Renal cortex interstitium (tissue), 11 donors: ENCODE measurements around the gene RPN1. TPM values are rescaled to one million over a fixed set of nuclear protein-coding genes. Genes with fewer than 3 reads are reported as not detected.

Source experiments
- DNase-seq, 11 donors: peaks; one replicate each; pipeline ENCODE4 v3.0.0-alpha.2; 2013; ENCODE audit warnings: low read depth in 9 of 11, low spot score in 4 of 11; ENCODE audit errors: extremely low read depth in 1 of 11
- polyA plus RNA-seq, 3 donors: library from polyadenylated mRNA; unstranded; fragments of 120-200 nt; gene quantifications; one replicate each; pipeline ENCODE4 v1.2.1, GENCODE V29; 2013; ENCODE audit not compliant: insufficient read length in 3 of 3

The RPN1 gene
- polyA plus RNA-seq, 3 donors: 207 to 213 (median 213) TPM

DNA sequence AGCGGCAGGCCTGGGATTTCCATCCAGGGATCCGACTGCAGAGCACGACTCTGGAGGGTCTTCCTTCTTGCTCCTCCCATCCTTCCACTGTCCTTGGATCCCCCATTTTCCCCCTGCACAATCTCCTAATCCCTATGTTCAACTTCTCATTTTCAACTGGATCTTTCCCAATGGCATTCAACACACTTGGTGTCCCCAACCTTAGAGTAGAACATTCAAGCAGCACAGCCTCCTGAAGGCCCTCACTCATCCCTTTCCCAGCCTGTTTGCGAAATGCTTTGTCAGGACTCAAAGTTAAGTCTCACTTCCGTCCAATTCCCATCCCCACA is 32.3 kb downstream of the RPN1 start:
- no peak for DNase-seq

DNA sequence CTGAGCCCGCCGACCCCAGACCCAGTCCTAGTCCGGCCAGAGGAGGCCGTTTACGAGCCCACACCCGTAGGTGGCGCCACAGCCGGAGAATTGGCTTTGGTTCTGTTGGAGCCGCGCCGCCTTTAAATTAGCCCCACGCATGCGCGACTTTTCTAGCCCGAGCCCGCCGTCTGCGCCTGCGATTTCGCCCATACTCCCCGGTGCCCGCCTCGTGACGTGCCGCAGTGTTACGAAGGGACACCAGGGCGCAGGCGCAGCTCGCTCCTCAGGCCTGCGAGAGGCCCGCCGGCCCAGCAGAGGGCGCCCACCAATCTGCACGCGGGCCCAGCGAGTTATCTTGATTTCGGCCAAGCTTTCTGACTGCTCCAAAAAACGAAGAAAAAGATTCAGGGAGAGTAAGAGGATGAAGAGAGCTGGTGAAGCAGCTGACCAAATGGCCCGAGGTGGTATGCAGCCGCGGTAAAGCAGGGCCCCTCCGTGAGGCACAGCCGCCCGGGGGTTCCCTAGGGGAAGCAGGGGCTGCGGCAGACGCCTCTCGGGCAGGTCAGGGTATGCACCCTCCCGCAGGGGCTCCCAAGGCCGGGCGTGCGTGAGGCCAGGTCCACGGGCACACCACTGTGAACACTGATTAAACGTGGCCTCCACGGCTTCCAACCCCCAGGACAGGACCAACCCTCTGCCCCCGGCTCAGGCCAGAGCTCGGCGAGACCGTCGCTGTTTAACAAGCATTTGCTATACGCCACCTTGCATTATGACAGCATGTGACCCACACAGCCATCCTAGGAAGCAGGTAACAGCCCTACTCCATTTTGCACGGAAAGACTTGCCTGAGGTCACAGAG is 32.8 kb downstream of the RPN1 start:
- DNase-seq: peak; percentile 92 to 97 (median 95)

DNA sequence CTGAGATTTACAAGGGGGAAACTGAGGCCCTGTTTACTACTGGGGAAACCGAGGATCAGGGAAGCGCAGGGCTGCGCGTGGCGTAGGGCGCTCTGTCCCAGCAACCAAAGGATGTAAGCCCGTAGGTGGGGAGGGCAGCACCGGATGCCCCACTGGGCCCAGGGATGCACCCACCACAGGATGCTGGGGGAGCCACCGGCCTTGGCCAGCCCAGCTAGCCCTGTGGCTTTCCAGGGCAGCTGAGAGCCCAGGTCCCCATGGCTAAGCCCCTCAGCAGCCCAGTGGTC is 33.4 kb downstream of the RPN1 start:
- no peak for DNase-seq

DNA sequence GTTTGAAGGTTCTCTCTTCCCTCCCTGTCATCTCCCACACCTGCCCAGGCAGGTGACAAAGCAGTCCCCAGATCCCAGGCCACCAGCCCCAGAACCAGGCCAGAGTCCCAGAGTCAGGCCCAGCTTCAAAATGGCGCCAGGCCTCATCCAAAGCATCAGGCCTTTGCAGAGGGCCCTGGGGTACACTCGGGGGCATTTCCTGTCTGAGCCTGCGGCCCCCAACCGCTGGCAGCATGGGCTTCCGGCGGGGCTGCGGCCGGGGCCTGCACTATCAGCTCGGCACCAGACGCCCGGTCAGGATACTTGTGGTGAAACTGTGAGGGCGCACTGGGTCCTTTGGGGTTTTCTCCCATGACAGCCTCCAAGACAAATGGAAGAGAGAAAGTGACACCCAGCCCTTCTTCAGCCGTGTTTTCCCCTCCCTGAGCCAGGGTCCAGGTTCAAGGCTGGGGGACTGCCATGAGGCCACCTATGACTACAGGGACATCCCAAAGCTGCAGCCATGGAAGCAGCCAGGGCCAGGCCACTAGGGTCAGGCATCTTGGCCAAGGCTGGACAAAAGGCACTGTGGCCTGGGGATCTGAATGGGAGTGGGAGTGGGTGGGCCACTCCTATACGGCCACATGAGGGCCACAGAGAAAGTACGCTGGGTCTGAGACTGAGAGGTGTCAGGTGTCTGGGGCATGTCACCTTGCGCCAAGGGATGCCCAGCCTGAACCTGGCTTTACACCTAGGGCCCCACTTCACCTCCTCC is 33.9 kb downstream of the RPN1 start:
- DNase-seq: no peak

DNA sequence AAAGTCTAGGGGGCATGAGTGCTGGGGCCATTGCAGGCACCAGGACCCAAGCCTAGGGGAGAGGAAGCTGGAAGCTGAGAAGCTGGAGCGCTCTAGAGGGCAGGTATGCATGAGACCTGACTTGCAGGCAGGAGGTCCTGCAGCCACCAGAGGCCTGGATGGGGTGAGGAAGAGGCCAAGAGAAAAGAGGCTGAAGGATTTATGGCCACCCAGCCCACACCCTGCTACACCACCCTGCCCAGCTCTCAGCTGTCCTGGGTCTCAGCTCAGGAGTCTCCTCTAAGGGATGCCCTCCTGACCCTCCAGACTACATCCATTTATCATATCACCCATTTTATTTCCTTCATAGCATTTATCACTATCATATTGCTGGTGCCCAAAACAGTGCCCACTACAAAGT is 36.5 kb downstream of the RPN1 start:
- DNase-seq: no peak

DNA sequence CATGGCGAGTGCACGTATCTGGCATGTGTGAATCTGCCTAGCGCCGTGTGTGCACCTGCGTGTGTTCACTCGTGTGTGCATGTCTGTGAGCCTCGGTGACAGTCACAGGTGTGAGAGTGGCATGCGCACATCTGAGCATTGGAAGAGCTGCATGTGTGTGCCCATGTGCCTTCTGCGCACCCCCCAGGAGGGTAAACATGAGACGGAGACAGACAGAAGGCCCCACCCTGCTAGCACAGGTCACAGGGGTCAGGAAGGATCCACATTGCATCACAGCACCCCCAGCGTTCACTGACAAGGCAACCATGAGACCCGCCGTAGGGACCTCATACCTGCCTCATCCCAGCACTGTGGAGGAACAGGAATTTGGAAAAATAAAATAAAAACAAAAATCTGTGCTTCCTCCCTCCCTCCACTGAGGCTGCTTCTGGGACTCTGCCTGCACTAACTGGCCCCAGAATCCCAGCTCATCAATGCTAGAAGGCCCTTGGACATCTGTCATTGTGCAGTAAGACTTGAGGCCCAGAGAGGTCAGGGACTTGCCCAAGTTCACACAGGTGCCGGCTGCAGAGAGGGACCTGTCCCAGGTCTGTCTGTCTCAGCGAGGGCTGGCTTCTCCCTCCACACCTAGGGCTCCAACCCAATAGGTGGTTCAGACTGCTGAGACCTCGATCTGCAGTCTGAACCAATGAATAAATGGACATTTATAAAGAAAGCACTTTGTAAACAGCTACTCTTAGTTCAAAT is 37.4 kb downstream of the RPN1 start:
- no peak for DNase-seq

DNA sequence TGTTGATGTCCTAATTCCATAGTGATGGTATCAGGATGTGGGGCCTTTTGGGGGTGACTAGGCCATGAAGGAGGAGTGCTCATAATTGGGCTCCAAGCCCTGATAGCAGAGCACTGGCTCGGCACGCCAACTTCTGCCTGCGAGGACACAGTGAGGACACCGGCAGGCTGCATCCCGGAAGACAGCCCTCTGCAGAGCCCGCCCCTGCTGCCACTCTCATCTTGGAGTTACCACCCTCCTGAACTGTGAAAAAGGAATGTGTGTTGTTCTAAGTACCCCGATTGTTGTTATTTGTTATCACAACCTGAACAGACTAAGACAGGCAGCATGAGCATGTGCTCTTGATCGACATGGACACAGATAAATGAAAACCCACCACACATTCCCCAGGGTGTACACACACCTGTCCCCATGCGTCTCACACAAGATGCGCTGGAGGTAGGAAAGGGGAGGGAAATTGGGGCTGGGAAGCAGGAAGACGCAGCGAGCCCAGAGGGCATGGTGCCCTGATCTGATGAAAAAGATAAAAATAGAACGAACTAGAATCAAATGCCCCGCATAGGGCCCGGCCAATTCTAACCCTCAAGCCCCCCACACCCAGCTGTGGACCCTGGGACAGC is 40.1 kb downstream of the RPN1 start:
- DNase-seq: no peak

DNA sequence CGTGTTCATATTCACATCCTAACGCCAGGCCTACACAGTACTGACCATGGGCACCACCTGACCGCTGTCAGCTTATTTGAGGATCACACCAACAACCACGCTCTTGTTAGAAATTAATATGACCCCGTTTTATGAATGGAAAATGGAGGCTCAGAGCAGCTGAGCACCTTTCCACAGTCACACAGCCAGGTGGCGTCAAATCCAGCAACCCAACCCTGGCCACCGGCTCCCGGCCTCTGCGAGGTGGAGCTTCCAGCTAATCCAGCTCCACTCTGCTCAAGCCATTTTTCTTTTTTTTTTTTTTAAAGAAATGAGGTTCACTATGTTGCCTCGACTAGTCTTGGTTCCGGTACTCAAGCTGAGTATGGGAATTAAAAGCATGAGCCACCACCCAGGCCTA is 41.3 kb downstream of the RPN1 start:
- DNase-seq: no peak

DNA sequence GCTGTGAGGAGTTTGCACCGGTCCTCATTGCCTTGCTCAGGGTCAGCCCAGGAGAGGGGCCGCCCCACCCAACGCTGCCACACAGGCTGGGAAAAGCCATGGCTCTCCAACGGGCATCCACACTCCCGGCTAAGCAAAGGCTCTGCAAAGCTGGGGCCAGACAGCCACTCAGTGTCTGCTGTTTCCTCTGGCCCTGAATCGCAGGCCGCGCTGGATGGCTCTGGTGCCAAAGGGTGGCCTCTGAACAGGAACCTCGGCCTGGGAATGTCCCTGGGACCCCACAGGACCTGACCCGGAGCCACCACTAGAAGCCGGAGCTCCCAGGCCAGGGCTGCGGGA is 42.9 kb downstream of the RPN1 start:
- DNase-seq: no peak

DNA sequence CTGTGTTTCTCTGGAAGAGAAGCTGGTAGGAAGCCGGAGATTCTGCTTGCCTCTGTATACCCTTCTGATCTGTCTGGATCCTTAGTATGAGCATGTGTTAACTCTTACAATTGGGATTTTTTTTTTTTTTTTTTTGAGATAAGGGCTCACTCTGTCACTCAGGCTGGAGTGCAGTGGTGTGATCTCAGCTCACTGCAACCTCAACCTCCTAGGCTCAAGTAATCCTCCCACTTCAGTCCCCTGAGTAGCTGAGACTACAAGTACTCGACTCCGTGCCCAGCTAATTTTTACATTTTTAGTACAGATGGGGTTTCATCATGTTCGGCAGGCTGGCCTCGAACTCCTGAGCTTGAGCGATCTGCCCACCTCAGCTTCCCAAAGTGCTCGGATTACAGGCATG is 44.5 kb downstream of the RPN1 start:
- DNase-seq: no peak

DNA sequence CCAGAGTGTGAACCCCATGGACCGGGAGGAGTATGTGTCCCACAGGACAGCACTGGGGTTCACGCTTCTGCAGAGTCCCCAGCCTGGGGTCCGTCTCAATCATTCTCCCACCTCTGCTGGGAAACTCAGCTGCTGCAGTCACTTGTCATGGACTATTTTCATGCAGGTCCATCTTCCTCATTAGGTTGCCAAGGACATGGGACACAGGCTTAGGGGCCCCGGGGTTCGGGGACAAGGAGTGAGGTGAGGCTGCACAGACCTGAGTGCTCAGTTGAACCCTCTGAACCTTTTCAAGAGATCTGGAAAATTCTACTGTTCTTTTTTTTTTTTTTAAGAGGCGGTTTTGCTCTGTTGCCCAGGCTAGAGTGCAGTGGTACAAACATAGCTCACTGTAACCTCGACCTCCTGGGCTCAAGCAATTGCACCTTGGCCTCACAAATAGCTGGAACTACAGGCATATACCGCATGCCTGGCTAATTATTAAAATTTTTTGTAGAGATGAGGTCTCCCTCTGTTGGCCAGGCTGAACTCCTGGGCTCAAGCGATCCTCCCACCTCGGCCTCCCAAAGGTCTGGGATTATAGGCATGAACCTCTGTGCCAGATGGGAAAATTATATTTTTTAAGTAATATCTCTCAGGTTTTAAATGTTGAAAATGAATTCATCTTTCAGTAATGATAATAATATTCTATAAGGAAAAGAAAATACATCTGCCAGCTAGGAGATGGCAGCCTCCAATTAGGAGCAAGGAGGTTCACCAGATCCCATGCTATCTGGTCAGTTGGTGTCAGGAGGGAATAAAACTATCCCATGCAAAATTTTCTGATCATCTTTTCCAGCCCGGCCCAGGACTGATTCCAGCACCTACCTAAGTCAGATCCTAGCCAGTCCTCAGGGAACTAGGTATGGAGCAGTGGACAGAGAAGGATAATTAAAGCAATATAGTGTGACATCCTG is 45.2 kb downstream of the RPN1 start:
- DNase-seq: no peak

DNA sequence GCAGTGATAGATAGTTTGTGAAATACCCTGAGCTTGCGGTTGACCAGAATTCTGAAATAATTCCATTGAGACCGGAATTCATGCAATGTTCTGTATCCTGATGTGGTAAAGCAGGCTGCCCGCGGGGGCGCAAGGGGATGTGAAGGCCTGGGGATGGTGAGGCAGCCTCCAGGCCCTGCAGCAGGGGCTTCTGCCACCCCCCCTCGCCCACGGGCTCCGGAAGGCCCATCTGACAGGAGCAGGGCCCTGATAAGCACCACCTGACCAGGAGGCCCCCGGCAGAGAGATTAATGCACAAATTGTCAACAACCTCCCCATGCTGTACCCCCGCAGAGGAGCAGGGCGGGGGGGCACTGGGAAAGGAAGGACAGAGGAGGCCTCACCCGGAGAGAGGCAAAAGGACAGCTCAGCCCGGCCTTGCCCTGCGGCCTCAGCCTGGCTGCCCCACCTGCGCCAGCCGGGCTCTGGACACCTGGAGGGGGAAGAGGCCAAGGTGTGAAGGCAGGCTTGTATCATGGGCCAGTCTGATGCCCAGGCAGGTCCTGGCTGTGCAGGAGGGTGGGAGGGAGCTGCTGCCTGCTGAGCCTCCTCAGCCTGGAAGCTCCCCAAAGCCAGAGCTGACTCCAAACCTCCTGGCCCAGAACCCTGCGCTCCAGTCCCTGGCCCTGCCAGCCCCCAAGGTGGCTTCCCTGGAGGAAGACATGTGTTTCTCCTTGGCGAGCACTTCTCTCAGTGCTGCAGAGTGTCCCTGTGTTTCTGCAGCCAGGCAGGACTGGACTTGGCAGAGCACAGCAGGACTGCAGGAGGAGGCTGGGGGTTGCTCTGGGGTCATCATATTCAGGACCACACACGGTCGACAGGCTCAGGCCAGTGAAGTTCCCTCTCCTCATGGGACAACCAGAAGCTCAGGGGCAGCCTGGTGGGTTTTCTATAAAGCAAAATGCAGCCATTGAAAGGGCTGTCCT is 46.5 kb downstream of the RPN1 start:
- DNase-seq: no peak

DNA sequence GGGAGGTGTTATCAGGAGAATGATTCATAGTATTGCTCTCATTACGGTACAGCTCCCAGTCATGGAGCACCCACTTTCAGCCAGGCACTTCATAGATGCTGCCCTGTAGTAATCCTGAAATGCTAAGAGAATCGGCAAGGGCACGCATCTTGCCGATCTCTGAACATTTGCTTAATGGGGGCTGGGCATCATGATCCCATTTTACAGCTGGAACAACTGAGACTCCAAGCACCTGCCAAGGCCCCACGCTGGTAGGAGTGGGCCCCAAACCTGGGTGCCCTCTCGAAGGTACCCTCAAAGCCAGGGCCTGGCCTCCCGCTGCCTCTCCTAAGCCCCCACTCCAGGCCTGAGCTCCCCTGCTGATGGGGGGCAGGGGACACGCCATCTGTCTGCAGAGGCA is 47.3 kb downstream of the RPN1 start:
- no peak for DNase-seq

DNA sequence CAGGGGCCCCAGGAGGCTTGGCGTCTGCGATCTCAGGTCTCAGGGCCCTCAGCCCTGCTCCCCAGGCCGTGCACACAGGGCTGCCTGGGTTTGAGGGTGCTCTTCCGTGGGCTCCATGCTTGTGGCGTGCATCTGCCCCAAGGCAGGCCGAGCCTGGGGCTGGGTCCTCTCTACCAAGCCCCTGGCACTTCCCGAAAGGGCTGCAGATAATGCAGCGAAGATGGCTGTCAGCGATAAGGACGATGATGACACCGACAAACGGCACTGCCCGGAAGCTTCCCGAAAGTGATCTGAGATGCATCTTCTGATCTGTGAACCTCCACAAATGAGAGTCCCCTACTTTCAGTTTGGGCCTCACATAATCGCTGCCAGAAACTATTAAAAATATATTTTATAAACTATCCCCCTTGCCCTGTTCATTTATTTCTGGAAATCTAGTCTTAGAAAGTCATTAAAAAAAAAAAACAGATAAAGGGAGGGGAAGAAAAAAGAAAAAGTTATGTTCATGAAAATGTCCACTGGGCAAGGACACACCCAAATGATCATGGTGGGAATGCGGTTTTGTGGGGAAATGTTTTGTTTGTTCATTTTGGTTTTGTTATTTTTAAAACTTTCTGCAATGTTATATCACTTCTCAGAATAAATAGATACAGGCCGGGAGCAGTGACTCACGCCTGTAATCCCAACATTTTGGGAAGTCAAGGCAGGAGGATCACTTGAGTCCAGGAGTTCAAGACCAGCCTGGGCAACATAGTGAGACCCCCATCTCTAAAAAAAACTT is 51.5 kb downstream of the RPN1 start:
- no peak for DNase-seq

DNA sequence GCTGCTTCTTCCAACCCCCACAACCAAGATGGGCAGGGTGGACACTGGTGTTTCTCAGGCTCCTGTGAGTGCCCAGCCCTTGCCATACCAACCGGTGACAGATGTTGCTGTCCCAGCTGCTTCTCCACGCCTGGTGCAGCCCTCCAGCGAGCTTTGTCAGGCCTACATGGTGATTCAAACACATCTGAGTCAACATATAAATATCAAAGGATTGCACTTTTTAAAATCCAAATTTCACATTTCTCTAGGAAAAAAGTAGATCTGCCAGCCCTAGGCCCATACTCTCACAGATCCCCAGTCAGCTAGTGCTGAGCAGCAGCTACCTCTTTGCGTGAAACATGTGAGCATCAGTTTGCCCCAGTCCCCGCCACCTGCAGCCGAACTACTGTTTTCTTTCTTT is 52.7 kb downstream of the RPN1 start:
- DNase-seq: no peak

DNA sequence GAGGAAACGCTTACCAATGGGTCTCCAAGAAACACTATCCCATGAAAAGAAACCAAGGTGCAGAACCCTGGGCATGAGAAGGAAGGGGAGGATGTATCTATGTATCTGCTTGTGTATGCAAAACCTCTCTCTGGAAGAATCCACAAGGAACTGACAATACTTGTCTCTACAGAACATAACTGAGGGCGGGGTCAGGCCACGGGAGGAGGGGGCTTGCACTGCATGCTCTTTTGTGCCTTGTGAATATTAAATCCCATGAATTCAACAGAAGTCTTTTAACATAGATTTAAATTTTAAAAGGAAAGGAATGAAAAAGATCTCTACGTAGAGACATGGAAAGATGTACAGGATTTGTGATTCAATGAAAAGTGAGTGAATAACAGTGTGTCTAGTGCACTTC is 57.8 kb downstream of the RPN1 start:
- no peak for DNase-seq
